Activated T-cell treated with anti-CD3 and anti-CD28 coated beads for 48 hours (primary cell): Measurements from ENCODE around the gene ARID5B.
A peak's percentile ranks its signal among the peaks of the same experiment; 100 is the strongest.
"Not testable (repeated sequence)": the region's sequence is repeated elsewhere in the genome, so short reads cannot be mapped to it uniquely, and the experiment has no call there.

Experiments
- DNase-seq: peaks from one replicate; pipeline ENCODE4 v3.0.0-alpha.2; 2020; ENCODE audit warnings: low read depth

Gene ARID5B

DNA sequence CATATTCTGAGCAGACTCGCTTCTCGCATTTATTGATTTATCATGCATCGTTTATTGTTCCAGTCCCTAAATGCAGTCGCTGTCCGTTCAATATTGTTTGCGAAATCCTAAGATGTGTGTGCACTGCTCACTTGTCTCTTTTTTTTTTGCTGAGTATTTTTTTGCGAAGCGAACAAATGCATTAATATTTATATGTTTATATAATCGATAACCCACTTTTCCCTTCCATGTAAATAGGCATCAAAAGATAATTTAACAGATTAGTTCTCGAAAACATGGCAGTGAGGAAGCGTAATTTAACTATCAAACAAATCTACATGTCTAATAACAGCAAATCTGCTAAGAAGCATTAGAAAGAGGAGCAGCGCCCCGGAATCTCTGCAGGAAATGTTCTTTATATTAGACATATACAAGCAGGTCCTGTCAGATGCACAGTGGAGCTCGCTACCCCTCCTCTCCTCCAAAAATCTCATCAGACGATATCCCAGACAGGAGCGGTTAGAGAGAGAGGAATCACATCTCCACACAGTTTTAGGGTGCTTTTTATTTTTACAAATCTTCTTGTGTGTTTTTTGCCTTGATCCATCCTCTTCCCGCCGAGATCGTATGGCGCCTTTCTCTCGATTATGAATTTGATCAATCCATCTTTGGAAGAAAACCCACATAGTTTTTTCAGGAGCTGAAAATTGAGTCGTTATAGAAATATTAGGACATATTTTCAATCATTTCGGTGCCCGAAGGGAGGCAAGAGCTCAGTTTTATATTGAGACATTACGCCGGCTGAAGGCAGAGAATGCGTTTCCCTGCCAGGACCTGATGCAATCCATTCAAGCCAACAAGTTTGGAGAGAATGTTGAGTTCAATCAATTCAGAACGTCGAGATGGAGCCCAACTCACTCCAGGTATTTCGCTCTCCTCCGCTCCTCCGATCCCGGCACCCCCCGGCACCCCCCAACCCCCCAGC, at the start of gene ARID5B:
Gene ARID5B, plus strand, starts transcription at position 871 of the 964 bp plus-strand sequence. Its CDS starts 11 bp downstream, at position 882.
- DNase-seq = no peak

- DNase-seq = no peak
Observed at GRCh38 chr10:61852261-61852660, 49.2 kb upstream of the ARID5B start.

- no peak for DNase-seq
Observed at GRCh38 chr10:61855771-61856170, 45.7 kb upstream of the ARID5B start.

DNA sequence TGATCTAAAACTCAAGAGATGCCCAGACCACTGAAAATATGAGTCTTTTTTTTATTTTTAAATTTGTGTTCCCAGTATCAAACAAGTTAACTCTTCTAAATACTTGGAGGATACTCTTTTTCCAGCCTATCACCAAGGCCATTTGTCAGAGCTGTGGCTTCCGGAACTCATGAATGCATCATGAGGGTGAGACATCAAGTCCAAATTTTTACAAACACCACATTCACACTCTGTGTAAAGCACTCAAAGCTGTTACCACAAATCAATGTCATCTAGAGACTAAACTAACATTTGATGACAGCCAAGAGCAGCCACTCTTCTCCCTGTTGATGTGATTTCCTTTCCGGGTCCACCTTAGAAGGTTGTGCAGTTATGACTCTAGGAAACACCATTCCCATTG, 43.8 kb upstream of the ARID5B start:
- DNase-seq = no peak

DNA sequence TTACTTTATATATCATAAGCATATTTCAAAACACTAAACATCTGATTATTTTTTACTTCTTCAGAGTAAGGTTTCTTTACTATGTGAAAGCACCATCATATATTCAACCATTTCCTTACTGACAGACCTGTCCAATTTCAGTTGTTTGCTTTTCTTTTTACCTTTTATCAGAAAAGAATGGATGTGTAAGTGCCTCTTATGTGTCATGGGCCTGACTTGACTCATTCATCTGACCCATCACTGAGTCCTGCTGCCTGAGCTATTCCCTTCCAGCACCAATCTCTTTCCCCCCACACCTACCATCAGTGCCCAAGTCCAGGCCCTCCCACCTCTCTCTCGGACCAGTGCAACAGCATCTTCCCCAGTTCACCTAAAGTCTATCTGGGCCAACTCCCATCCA, 41.7 kb upstream of the ARID5B start:
- DNase-seq = no peak

DNA sequence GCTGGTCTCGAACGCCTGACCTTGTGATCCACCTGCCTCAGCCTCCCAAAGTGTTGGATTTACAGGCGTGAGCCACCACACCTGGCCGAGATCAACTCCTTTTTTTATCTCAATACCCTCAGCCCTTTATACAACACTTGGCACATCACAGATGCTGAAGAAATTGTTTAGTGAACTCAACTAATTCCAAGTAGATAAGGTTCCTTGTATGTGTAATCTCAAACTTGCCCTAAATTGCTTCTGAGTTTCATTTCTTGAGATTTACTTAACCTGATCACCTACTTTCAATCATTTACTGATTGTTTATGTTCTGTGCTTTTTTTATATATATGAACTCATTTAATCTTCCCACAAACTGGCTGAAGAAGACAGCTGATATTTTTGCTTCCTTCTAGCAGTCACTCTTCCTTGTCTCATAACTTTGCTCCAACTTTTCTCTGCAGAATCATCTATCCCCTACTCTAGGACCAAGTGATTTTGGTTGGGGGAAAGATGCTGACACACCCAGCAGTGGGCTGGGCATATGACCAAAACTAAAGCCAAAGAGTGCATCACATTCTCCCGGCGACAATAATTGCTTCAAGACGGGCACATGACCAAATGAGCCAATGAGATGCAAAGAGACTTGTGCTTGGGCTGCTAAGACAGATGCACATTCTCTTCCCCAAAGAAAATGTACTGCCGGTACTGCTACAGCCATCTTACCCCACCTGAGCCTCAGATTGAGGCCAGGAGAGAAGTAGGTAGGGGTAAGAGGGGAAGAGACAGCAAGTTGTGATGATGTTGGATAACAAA, 40.3 kb upstream of the ARID5B start:
- no peak for DNase-seq

GRCh38 chr10:61863981-61864380, 37.5 kb upstream of the ARID5B start:
- no peak for DNase-seq

- DNase-seq = no peak
Observed at GRCh38 chr10:61866700-61867368, 34.7 kb upstream of the ARID5B start.

DNA sequence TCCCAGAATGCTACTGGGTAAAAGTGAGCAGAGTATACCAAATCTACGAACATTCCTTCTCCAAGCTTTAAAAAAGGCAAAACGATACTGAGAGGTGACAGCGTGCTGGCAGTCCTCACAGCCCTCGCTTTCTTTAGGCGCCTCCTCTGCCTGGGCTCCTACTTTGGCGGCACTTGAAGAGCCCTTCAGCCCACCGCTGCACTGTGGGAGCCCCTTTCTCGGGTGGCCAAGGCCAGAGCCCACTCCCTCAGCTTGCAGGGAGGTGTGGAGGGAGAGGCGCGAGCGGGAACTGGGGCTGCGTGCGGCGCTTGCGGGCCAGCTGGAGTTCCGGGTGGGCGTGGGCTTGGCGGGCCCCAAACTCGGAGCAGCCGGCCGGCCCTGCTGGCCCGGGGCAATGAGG, 34.1 kb upstream of the ARID5B start:
- not testable (repeated sequence) for DNase-seq

DNA sequence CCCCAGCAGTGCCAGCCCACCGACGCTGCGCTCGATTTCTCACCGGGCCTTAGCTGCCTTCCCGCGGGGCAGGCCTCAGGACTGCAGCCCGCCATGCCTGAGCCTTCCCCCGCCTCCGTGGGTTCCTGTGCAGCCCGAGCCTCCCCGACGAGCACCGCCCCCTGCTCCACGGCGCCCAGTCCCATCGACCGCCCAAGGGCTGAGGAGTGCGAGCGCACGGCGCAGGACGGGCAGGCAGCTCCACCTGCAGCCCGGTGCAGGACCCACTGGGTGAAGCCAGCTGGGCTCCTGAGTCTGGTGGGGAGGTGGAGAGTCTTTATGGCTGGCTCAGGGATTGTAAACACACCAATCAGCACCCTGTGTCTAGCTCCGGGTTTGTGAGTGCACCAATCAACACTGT, 33.7 kb upstream of the ARID5B start:
- DNase-seq = peak; percentile 47

- DNase-seq = no peak
Observed at GRCh38 chr10:61869041-61869675, 32.3 kb upstream of the ARID5B start.

DNA sequence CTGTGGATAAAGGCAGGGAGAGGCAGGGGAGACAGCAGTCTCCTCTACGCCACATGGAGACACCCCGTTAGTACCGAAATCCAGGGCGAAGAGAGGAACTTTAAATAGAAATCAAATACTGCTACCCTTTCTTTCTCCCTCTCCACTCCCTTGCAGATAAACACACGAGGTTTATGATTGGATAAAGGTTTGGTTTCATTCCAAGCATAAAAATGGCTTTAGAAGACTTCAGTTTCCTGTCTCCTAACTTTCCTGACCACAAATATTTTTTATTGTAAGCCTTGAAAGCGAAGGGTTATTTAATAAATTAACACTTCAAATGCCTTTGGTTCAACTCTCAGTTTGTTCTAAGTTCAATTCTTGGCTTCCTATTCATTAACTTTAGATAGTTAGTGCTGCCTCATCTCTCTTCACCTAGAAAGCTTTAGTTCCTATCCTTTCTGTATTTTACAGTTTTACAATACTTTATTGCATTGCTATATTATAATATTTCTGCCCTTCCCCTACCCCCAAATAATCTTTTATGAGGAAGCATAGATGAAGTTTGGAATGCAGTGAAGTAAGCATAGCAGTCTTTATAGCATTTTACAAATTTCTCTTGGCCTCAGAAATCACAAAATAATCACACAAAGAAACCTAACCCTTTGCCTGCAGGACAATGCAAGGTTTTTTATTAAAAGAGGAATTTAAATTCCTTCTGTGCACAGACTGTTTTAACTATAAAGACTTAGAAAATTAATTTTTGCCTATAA, 31.5 kb upstream of the ARID5B start:
- DNase-seq = no peak

DNA sequence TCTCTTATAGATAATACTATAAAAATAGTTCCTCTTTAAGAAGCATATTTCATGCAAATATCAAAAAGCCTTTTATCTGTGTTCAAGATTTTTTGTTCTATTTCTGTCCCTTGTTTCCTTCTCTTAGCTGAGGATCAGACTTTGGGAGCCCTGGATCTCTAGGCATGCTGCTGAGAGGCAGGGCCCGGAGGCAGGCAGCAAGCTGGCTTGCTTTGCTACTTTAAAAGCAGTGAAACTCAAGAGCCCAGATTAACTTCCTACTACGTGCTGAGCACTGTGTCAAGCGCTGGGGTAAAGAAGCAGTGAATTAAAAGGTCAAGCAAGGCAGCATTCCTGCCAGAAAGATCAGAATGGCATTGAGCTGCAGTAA, 31.0 kb upstream of the ARID5B start:
- no peak for DNase-seq

DNA sequence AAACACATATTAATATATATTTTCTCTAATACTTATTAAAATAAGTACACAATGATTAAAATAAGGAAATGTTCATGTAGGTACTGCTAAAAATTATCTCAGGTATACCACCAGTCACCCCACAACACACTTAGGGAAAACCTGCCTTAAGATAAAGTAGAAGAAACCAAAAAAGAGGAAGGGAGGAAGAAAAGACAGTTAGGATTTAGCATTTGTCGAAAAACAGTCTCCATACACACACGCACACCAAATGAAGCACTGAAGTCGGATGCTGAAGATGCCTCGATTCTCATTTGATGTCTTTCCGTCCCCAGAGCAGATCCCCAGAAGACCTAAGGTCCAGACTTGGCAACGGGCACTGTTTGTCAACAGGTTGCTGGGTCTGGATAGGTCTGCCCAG, 30.0 kb upstream of the ARID5B start:
- no peak for DNase-seq

DNA sequence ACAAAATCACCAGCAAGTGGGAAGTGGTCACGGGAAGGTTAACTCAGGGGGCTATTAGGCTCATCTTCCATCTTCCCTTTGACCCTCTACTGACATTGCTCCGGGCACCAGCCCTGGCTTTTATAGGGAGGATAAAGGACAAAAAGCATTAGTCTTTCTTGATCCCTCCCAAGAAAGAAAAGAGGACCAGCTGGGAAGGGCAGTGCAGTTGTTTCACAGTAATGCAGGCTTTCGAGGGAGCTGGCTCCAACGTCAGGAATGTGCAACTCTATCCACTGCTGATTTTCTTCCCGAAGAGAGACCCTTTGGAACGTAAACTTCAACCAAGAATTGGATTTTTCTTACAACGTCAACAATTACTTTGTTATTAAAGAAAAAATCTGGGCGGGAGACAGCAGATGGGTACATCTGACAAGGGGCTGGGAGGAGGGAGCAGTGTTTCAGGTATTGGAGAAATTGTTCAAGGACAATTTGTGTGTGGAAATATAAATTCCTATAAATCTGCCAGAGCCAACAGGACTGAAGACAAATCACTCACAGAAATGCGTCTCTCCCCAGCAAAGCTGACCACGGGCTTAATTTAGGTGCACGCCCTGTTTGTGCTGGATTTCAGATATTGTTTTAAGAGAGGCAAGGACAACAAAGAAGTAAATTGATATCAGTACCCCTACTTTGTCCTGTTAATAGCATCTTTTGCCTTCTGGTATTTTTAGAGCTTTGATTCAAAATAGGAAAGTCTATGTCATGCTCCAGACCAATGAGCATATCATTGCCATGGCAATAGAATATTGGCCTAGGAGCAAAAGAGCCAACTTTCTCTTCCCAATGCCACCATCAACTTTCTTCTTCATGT, 23.4 kb upstream of the ARID5B start:
- no peak for DNase-seq

- no peak for DNase-seq
Observed at GRCh38 chr10:61878740-61879068, 22.8 kb upstream of the ARID5B start.

DNA sequence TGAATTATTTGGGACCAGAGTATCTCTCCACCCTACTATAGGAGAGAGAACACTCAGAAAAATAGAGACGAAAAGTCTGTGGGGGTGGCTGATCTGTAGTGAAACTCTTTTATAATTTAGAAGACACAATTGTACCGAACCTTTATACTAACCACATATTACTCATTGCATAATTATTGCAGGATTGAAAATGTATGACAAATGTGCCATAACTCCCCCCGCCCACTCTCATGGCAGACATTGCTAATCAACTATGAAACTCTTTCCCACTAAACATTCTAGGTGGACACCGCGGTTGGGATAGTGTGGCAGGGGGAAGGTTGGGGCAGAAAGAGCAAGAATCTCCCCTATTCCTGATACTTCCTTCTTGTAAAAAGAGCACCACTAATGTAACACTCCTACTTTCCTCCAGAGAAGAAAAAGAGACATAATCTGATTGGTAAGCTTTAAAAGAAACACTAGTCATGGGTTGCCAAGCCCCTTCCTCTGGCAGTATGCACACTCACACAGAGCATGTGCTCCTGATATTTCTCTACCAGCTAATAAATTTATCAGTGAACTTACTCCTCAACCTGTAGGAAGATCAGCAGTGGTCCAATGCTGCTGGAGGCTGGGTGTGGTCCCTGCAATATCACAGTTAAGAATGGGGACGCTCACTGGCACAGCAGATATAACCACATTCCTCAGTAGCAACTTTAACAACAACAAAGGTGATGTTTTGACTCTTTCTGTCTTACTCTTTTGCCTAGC, 18.7 kb upstream of the ARID5B start:
- DNase-seq = peak; percentile 47

GRCh38 chr10:61883371-61884025, 18.0 kb upstream of the ARID5B start:
- DNase-seq = no peak

DNA sequence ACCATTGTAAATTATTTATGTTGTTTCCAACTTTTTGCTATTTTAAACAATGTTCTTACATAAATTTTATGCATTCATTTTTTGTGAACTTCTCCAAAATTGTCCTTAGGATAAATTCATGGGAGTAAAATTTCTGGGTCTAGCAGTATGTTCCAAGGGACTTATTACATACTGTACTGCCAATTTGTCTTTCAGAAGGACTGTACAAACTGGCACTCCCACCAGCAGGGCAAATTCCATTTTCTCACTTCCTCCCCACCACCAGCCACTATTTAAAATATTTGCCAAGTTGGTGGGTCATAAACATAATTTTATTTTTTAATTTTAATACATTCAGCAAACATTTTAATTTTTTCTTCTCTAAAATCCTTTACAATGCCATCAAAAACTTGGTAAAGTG, 13.7 kb upstream of the ARID5B start:
- no peak for DNase-seq
